NCI-H2227 (cell line): ENCODE data around the gene SELENOO.

Source experiments
- DNase-seq: peaks from one replicate; lab custom pipeline; 2025; ENCODE audit not compliant: unreplicated experiment; lab: John Stamatoyannopoulos, UW

SELENOO gene

DNA sequence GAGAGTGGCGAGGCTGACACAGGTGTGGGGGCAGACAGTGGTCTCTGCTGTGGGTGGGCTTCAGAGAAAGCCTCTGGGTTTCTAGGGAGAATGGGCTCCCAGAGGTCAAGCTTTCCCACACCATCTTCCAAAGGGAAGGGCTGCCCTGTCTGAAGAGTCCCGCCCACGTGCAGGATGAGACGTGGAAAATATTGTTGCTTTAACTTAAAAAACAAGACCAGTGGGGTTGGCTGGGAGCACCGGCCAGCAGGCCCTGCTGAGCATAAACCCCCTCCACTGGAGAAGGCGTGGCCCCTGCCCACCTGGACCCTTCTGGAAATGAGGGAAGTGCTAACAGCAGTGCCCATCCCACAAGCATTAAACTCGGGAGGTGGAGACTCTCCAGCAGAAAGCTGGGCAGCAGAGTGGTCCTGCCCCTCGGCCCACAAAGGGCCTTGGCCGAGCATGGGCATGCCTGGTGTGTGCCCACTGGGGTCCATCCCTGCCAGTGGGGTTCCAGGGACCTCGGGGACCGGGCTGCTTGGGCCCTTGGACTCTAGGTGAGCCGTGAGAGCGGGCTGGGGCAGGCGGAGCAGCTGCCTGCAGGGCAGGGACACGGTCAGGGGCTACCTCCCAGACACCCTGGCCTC, 15.4 kb downstream of the SELENOO start:
- DNase-seq: no peak

- DNase-seq: no peak
Observed at GRCh38 chr22:50216684-50217520, 16.1 kb downstream of the SELENOO start.

DNA sequence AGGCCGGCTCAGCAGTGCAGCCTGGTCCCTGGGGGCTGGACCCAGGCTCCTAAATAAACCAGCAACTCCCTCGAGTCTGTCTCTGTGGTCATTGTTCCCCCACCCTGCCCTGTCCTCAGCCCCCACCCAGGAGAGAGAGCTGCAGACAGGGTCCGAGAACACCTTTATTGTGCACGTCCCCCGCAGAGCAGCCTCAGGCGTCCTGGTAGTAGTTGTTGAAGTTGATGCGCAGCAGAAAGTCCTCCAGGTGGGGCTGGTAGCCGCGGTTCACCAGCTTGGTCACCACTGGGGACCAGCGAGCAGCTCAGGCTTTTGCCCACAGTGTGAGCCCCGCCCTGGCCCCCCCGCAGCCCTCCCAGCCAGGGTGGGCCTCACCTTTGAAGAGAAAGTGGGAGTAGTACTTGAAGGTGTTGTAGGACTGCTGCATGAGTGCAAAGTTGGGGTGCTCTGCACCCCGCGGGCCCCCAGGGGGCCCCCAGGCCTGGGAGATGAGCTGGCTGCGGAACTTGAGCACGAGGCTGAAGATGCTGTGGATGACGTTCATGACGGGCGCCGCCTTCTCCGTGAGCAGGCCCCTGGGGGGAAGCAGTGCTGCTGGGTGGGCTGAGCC, 16.8 kb downstream of the SELENOO start:
- DNase-seq: no peak

DNA sequence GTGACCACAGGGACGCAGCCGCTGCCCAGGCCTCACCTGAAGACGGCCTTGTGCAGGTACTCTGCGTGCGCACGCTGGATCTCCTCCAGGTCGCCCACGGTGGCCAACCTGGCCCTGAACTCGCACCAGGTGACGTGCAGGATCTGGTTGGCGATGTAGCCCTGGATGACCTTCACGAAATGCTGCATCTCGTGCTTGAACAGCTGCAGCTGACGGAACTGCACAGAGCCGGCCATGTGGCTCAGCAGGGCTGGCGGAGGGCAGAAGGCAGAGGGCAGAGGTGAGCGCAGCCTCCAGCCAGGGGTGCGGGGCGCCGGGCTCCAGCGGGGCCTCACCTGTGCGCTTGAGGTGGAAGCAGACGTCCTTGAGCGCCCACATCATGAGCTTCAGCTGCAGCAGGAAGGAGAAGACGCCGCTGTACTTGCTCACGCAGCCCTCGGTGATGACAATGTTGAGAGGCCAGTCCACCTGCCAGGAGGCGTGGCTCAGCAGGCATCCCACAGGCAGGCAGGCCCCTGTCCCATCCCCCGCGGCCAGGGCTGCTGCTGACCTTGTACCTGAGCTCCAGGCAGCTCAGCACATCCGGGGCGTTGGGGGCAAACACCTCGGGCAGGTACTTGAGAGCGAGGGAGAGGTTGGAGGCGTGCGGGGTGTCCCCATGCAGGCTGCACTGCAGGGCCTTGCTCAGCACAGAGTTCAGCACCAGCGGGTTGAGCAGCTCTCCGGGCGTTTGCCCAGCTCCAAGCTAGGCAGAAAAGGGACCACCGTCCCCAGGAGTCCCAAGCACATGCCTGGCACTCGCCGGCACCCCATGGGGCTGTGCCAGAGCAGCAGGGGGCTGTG, 17.6 kb downstream of the SELENOO start:
- DNase-seq: no peak

- DNase-seq: peak; percentile 24
Observed at GRCh38 chr22:50218996-50219727, 18.4 kb downstream of the SELENOO start.

DNA sequence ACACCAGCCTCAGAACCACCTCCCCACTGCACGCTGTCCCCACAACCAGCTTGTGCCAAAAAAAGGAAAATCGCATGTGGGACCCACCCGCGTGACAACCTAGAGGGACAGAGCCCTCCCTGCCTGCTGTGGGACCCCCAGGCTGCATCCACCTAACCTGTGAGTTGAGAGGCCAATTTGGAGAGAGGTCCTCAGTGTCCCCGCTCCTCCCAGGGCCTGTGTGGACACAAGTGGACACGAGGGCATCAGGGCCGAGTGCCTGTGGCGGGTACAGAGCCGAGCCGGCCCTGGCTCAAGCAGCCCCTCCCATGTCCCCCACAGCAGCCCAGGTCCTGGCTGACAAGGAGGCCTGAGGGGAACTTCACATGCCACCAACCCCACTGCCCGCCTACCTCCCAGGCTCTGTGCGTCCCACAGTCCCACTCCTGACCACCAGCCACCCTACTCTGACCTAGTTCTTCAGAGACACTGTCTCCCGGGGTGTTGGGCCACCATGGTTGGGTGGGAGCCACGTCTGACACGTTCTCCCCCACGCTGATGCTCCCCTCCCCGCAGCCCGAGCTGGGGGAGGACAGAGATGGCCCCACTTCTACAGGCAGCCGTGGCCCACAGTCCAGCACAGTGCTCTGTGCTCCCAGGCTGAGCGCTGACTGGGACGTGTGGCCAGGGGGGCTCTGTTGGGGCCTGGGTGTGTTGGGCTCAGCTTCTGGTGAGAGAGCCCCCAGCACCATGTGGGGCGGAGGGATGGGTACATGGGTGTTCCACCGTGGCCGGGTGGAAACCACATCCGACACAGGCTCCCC, 19.2 kb downstream of the SELENOO start:
- no peak for DNase-seq

DNA sequence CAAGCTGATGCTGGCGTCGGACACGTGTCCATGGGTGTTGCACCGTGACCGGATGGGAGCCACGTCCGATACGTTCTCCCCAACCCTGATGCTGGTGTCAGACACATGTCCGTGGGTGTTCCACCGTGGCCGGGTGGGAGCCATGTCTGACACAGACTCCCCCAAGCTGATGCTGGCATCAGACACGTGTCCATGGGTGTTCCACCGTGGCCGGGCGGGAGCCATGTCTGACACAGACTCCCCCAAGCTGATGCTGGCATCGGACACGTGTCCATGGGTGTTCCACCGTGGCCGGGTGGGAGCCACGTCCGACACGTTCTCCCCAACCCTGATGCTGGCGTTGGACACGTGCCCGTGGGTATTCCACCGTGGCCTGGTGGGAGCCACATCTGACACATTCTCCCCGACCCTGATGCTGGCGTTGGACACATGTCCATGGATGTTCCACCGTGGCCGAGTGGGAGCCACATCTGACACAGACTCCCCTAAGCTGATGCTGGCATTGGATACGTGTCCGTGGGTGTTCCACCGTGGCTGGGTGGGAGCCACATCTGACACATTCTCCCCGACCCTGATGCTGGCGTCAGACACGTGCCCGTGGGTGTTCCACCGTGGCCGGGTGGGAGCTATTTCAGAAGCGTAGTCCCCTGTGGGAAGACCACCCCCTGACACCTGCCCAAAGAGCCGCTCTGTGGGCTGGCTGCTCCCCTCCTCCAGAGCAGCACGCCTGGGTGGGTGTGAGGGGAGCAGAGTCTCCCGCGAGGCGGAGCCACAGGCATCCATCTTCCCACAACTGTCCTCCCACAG, 20.0 kb downstream of the SELENOO start:
- no peak for DNase-seq

GRCh38 chr22:50221410-50222300, 20.8 kb downstream of the SELENOO start:
- no peak for DNase-seq

GRCh38 chr22:50222508-50222907, 21.7 kb downstream of the SELENOO start:
- no peak for DNase-seq

DNA sequence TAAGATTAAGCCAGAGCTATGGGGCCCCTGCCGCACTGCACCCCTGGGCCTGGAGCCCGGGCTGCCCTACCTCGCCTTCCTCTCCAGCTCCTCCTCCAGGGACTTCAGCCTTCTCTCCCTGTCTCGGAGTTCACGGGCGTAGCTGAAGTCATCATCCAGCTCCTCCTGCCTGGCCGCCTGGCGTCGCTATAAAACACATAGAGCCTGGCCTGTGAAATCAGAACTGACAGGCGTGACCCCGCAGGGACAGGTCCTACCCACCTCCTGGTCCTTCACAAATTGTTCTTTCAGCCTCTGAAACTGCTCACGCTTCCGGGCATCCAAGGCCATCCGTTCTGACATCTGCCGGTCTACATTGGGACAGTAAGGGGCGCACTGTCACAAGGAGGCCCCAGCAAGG, 23.3 kb downstream of the SELENOO start:
- DNase-seq: no peak

DNA sequence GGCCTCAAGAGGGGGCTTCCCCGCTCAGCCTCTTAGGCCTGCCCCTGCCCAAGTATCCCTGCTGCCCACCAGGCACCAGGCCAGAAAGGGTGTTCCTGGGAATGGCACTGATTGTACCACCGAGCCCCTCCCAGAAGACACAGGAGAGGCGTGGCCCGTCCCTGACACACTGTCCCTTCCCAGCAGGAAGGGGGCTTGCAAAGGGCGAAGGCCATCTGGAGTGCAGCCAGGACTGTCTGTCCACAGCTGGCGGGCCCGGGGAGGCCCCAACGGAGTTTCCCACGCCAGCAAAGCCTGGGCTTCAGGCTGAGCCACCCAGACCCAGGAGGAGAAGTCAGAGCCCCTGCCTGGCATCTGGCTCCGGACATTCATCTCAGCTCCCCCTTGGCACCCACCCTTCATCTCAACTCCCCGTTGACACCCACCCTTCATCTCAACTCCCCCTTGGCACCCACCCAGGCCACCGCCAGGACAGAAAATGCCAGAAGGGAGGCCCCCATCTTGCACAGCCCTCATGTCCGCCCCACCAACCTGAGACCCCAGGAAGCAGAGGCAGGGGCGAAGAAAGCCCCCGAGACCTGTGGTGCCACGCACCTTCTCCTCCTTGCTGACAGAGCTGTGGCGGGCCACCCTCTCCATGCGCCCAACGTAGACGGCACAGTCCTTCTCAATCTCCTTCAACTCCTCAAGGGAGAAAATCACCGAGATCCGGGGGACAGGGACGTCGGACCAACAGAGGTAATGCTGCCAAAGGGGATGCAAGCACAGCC, 24.6 kb downstream of the SELENOO start:
- no peak for DNase-seq

- DNase-seq: no peak
Observed at GRCh38 chr22:50226063-50226874, 25.5 kb downstream of the SELENOO start.

DNA sequence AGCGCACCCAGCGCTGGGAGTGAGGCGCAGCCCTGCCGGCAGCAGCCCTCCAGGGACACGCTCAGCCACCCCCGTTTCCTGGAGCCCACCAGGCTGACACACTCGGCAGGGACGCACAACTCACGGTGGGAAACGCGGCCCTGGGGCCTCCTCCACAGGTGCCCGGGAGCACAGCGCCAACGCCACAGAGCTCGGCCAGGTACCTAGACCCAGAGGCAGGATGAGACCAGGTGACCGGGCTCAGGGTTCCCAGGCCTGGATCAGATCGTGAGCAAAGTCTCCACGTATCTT, 26.0 kb downstream of the SELENOO start:
- no peak for DNase-seq

DNA sequence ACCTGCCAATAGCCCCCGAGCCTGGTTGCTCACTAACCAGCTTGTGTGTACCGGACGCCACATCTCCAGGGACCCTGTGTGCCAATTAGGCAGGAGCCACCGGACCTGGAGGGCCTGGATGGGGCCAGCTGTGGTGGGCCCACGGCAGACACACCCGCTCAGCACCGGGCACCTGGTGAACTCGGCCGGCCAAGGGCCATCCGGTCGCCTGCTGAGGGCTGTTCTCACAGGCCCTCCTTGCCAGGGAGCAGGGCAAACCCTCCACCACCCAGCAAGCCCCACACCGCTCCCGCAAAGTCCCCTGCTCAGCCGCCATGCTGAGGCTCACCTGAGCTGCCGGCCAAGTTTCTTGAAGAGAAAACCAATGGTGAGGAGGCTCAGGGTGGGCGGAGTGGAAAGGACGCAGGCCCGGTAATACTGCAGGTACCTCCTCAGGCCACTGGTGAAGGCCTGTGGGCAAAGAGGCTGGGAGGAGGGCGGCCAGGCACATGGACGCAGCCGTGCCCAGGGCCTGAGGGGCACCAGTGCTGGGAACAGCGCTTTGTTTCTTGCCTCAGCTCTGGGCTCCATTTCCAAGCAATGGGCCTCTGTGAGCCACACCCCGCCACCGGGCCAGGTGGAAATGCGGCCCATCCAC, 26.9 kb downstream of the SELENOO start:
- DNase-seq: no peak

GRCh38 chr22:50228366-50228765, 27.6 kb downstream of the SELENOO start:
- DNase-seq: no peak

DNA sequence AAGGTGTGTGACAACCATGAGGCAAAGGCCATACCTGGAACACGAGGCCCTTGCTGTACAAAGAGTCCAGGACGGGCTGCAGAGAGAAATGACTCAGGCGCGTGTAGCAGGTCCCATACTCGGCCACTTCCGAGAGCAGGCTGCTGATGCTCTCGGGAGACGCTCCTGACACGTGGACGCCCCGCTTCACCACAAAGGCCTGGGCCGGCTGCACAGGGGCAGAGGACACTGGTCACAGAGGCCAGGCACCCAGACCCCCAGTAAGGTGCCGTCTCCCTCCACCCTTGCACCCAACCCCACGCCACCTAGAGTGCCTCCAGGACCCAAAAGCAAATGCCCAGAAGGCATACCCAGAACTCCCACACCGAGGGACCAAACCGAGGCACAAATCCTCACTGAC, 28.6 kb downstream of the SELENOO start:
- no peak for DNase-seq
